Tibial nerve (tissue), 4 donors: ENCODE measurements around the gene MEI4. TPM values are rescaled to one million over a fixed set of nuclear protein-coding genes. Genes with fewer than 3 reads are reported as not detected.

Experiments
- DNase-seq, 2 donors: peaks; one replicate each; pipeline ENCODE4 v3.0.0-alpha.2; 2019; ENCODE audit warnings: low spot score in 2 of 2
- H3K27ac ChIP-seq, 4 donors: fragments of 200-600 bp; sonication (generic) in 3 of 4; one replicate each; pipeline ENCODE4 v1.5.1; 2017 to 2019; ENCODE audit warnings: mild to moderate bottlenecking in 1 of 4
- H3K27me3 ChIP-seq, 2 donors: fragments of 200-600 bp; sonication (generic) in 1 of 2; one replicate each; pipeline versions ENCODE4 v1.5.1 to v1.6.0; 2017 to 2019
- H3K36me3 ChIP-seq, 3 donors: fragments of 200-600 bp; sonication (generic); one replicate each; pipeline ENCODE4 v1.5.1; 2018 to 2019
- H3K4me1 ChIP-seq, 4 donors: fragments of 200-600 bp; sonication (generic) in 3 of 4; one replicate each; pipeline ENCODE4 v1.5.1; 2017 to 2019
- H3K4me3 ChIP-seq, 4 donors: fragments of 200-600 bp; sonication (generic) in 3 of 4; one replicate each; pipeline ENCODE4 v1.5.1; 2017 to 2019; ENCODE audit warnings: mild to moderate bottlenecking in 1 of 4, moderate library complexity in 1 of 4
- H3K9me3 ChIP-seq, 4 donors: fragments of 200-600 bp; sonication (generic) in 3 of 4; one replicate each; pipeline ENCODE4 v1.5.1; 2017 to 2019
- CTCF ChIP-seq, 5 experiments: fragments of 200-600 bp in 3 of 5; fragments of 450-650 bp in 2 of 5; sonication (generic) in 3 of 5; IDR thresholded peaks; one replicate each; pipeline ENCODE4 v1.5.1; 2016 to 2019; ENCODE audit warnings: antibody characterized with exemption in 5 of 5, mild to moderate bottlenecking in 3 of 5, moderate library complexity in 2 of 5
- EP300 ChIP-seq, 2 donors: sonication (generic); formaldehyde crosslinking; IDR thresholded peaks; one replicate each; pipeline ENCODE4 v1.6.1; 2017; ENCODE audit warnings: antibody characterized with exemption in 2 of 2, mild to moderate bottlenecking in 1 of 2
- POLR2A ChIP-seq, 2 donors: fragments of 450-650 bp; IDR thresholded peaks; one replicate each; pipeline ENCODE4 v1.6.1; 2017; ENCODE audit warnings: antibody characterized with exemption in 2 of 2, mild to moderate bottlenecking in 2 of 2, moderate library complexity in 2 of 2
- WGBS, 2 donors: methylation state at CpG; one replicate each; pipeline ENCODE4 v1.1.5; 2018; 5-methylcytosine and 5-hydroxymethylcytosine counted together
- total RNA-seq, 4 donors: library from RNA; depleted of rRNA; stranded (reverse); fragments of >200 nt; gene quantifications; one replicate each; pipeline ENCODE4 v1.1.0, GENCODE V29; 2016

The MEI4 gene
- total RNA-seq, 4 donors from 2014 or later = under 0.01 to 0.21 TPM; not detected in 2

- TF ChIP-seq POLR2A (IDR thresholded peaks at IDR 0.05) (no peak), EP300 (IDR thresholded peaks at IDR 0.05) (no peak), CTCF (IDR thresholded peaks at IDR 0.05) (no peak)
- WGBS, 2 donors = 89 to 90% methylated on average over 4 of the region's 4 CpGs
- no peaks in the 10 kb centered on the region for H3K36me3 ChIP-seq
- H3K4me1 ChIP-seq = peaks cover 0 to 5% (median 0%) of the 10 kb centered on the region in 4 donors
- H3K27ac ChIP-seq = no peak overlapping the region
- H3K4me3 ChIP-seq = no peak overlapping the region
- no peaks in the 10 kb centered on the region for H3K9me3 ChIP-seq
- no peaks in the 10 kb centered on the region for H3K27me3 ChIP-seq
- DNase-seq = no peak
Measured at GRCh38 chr6:77778527-77778926, 125.7 kb downstream of the MEI4 start.

- no peak for TF ChIP-seq POLR2A (IDR thresholded peaks at IDR 0.05)
- TF ChIP-seq EP300 (IDR thresholded peaks at IDR 0.05) = no peak
- TF ChIP-seq CTCF (IDR thresholded peaks at IDR 0.05) = no peak
- Histone ChIP-seq H3K4me3 (no peak overlapping the region), H3K36me3 (no peaks in the 10 kb centered on the region), H3K4me1 (peaks cover 0 to 5% (median 0%) of the 10 kb centered on the region in 4 donors), H3K27ac (no peak overlapping the region), H3K27me3 (no peaks in the 10 kb centered on the region), H3K9me3 (peaks cover 0 to 3% (median 0%) of the 10 kb centered on the region in 4 donors)
- 81 to 90% methylated on average over 4 of the region's 4 CpGs for WGBS, 2 donors
- no peak for DNase-seq
Measured at GRCh38 chr6:77786935-77787629, 134.2 kb downstream of the MEI4 start.

GRCh38 chr6:77796824-77797809 is 144.3 kb downstream of the MEI4 start:
- DNase-seq = no peak
- no peak for TF ChIP-seq CTCF (IDR thresholded peaks at IDR 0.05)
- no peak for TF ChIP-seq POLR2A (IDR thresholded peaks at IDR 0.05)
- TF ChIP-seq EP300 (IDR thresholded peaks at IDR 0.05) = no peak
- H3K4me3 ChIP-seq = no peak overlapping the region
- peaks cover 0 to 18% (median 0%) of the 10 kb centered on the region in 4 donors for H3K9me3 ChIP-seq
- no peaks in the 10 kb centered on the region for H3K27me3 ChIP-seq
- WGBS, 2 donors = 86 to 96% methylated on average over 6 of the region's 6 CpGs
- no peaks in the 10 kb centered on the region for H3K4me1 ChIP-seq
- no peak overlapping the region for H3K27ac ChIP-seq
- H3K36me3 ChIP-seq = no peaks in the 10 kb centered on the region

GRCh38 chr6:77812304-77812703 is 159.5 kb downstream of the MEI4 start:
- no peaks in the 10 kb centered on the region for H3K4me1 ChIP-seq
- 44 to 71% methylated on average over 1 of the region's 1 CpG for WGBS, 2 donors
- H3K4me3 ChIP-seq = no peak overlapping the region
- H3K36me3 ChIP-seq = no peaks in the 10 kb centered on the region
- no peak overlapping the region for H3K27ac ChIP-seq
- DNase-seq = no peak
- no peaks in the 10 kb centered on the region for H3K27me3 ChIP-seq
- no peaks in the 10 kb centered on the region for H3K9me3 ChIP-seq
- TF ChIP-seq CTCF (IDR thresholded peaks at IDR 0.05) (no peak), EP300 (IDR thresholded peaks at IDR 0.05) (no peak)

GRCh38 chr6:77813090-77813489 is 160.3 kb downstream of the MEI4 start:
- no peaks in the 10 kb centered on the region for H3K4me1 ChIP-seq
- 88 to 89% methylated on average over 1 of the region's 1 CpG for WGBS, 2 donors
- no peaks in the 10 kb centered on the region for H3K36me3 ChIP-seq
- no peak for TF ChIP-seq POLR2A (IDR thresholded peaks at IDR 0.05)
- no peak for TF ChIP-seq CTCF (IDR thresholded peaks at IDR 0.05)
- TF ChIP-seq EP300 (IDR thresholded peaks at IDR 0.05) = no peak
- H3K4me3 ChIP-seq = no peak overlapping the region
- DNase-seq = no peak
- H3K9me3 ChIP-seq = no peaks in the 10 kb centered on the region
- no peak overlapping the region for H3K27ac ChIP-seq
- no peaks in the 10 kb centered on the region for H3K27me3 ChIP-seq
